Fibroblast of villous mesenchyme (primary cell): Measurements from ENCODE around the gene ZBTB20. TPM values are rescaled to one million over a fixed set of nuclear protein-coding genes. Genes with fewer than 3 reads are reported as not detected.

ENCODE experiments used
- DNase-seq: peaks from one replicate; pipeline ENCODE4 v3.0.0-alpha.2; 2010; ENCODE audit warnings: low read depth
- H3K4me3 ChIP-seq: 2 replicates; pipeline ENCODE4 v1.5.1; 2011; ENCODE audit warnings: low read depth, mild to moderate bottlenecking, low read length
- CTCF ChIP-seq: IDR thresholded peaks from 2 replicates; pipeline ENCODE4 v1.5.1; 2012; ENCODE audit warnings: low read depth, mild to moderate bottlenecking, low read length; ENCODE audit not compliant: insufficient read depth
- total RNA-seq: library from RNA; depleted of rRNA; stranded (reverse); fragments of >200 nt; gene quantifications from 2 replicates; pipeline ENCODE4 v1.2.3, GENCODE V29; 2012

ZBTB20 gene
- total RNA-seq, 1 donor, result 28.1 TPM

- H3K4me3 ChIP-seq, result no peak overlapping the region
- DNase-seq, result no peak
- no peak for TF ChIP-seq CTCF
Observed at GRCh38 chr3:114892131-114892879, 254.8 kb downstream of the ZBTB20 start.

DNA sequence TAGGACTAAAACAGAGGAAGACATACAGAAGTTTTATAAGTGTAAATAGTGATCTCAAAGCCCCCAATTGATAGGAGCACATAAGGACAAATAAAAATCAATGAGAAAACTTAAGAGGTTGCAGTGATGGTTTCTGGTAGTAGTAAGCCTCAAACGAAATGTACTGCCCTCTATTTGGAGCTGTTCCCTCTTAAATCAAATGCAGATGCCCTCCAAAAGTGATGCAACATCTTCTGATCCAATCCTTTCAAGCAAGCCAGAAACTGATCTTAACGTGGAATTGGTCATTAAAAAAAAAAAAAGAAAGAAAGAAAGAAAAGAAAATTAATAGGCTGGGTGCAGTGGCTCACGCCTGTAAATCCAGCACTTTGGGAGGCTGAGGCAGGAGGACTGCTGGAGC lies 259.3 kb downstream of the ZBTB20 start:
- no peak for TF ChIP-seq CTCF
- no peak overlapping the region for H3K4me3 ChIP-seq
- no peak for DNase-seq

- no peak for DNase-seq
- no peak overlapping the region for H3K4me3 ChIP-seq
- no peak for TF ChIP-seq CTCF
Observed at GRCh38 chr3:114886905-114887304, 260.2 kb downstream of the ZBTB20 start.

GRCh38 chr3:114884213-114884923 lies 262.7 kb downstream of the ZBTB20 start:
- no peak overlapping the region for H3K4me3 ChIP-seq
- no peak for DNase-seq
- no peak for TF ChIP-seq CTCF

- no peak for TF ChIP-seq CTCF
- no peak overlapping the region for H3K4me3 ChIP-seq
- no peak for DNase-seq
Observed at GRCh38 chr3:114880078-114880477, 267.0 kb downstream of the ZBTB20 start.

GRCh38 chr3:114879059-114880031 lies 267.7 kb downstream of the ZBTB20 start:
- DNase-seq, result peak; percentile 65
- H3K4me3 ChIP-seq, result no peak overlapping the region
- TF ChIP-seq CTCF, result no peak
